ENCODE data around the gene PADI2. TPM values are rescaled to one million over a fixed set of nuclear protein-coding genes. Genes with fewer than 3 reads are reported as not detected.

PADI2 gene
- total RNA-seq, 2 donors from 2014 or later = 177 to 211 TPM

DNA sequence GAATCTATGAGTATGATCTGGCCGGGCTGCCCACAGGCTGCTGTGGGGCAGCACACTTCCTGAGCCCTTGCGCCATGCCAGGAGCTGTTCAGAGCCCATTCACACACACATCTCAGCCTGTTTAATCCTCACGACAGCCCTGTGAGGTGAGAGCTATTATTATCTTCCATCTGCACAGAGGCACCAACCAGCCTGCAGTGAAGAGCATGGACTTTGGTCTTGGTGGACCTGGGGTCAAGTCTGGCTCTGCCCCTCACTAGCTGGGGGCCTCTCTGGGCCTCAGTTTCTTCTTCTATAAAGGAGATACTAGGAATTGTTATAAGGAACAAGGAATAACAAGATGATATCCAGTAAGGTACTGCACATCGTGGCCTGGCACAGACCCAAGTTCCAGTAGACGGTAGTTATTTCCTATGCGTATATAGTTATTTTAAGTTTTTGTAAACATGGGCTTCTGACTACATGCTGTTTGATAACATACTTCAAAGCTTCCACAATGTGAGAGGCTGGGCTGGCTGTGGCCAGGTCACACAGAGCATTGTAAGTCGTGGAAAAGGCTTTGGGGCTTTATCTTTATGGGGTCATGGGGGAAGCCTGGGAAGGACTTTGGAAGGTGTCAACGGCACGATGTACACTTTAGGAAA, 3.4 kb upstream of the PADI2 start:
- H3K4me1 ChIP-seq = peaks cover 4% of the 10 kb centered on the region
- intact Hi-C loops (cut with DNase I) = loop anchor here (5.0 kb wide), 1 partner anchor 60 kb away; no protein-coding TSS in a partner anchor
- H3K36me3 ChIP-seq = no peaks in the 10 kb centered on the region
- TF ChIP-seq, protein P1, sequence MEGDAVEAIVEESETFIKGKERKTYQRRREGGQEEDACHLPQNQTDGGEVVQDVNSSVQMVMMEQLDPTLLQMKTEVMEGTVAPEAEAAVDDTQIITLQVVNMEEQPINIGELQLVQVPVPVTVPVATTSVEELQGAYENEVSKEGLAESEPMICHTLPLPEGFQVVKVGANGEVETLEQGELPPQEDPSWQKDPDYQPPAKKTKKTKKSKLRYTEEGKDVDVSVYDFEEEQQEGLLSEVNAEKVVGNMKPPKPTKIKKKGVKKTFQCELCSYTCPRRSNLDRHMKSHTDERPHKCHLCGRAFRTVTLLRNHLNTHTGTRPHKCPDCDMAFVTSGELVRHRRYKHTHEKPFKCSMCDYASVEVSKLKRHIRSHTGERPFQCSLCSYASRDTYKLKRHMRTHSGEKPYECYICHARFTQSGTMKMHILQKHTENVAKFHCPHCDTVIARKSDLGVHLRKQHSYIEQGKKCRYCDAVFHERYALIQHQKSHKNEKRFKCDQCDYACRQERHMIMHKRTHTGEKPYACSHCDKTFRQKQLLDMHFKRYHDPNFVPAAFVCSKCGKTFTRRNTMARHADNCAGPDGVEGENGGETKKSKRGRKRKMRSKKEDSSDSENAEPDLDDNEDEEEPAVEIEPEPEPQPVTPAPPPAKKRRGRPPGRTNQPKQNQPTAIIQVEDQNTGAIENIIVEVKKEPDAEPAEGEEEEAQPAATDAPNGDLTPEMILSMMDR (IDR thresholded peaks at IDR 0.05) = no peak
- peak overlapping the region; percentile 9 for H3K27ac ChIP-seq
- no peak overlapping the region for H3K4me3 ChIP-seq
- H3K9ac ChIP-seq (ENCODE audit: low read depth in 2 of 2, low read length in 2 of 2) = peak overlapping the region in 1 of 2 donors; percentile 40
- peak; percentile 46 for DNase-seq
- H3K27me3 ChIP-seq = no peaks in the 10 kb centered on the region
- H3K9me3 ChIP-seq = no peaks in the 10 kb centered on the region

DNA sequence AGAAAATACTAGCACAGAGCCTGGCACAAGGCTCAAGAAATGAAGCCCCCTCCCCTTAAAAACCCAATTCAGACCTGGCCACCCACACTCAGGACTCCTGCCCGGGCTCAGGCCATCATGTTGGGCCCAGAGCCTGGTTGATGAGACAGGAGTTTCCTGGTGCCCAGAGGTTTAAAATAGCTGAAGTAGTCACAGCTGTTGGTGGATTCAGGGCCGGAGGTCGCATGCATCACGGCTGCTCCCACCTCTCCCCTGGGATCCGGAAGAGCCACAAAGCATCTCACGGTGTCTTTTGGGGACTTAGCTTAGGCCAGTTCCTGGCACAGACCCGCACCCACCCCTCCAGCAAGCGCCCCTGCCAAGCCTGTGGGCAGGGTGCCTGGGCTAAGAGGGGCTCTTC, 2.6 kb upstream of the PADI2 start:
- H3K36me3 ChIP-seq = no peaks in the 10 kb centered on the region
- H3K4me3 ChIP-seq = no peak overlapping the region
- H3K9ac ChIP-seq (ENCODE audit: low read depth in 2 of 2, low read length in 2 of 2) = peak overlapping the region in 1 of 2 donors; percentile 61
- intact Hi-C loops (cut with DNase I) = loop anchor here (5.0 kb wide), 1 partner anchor 60 kb away; no protein-coding TSS in a partner anchor
- H3K27ac ChIP-seq = no peak overlapping the region
- no peaks in the 10 kb centered on the region for H3K9me3 ChIP-seq
- H3K4me1 ChIP-seq = peaks cover 4% of the 10 kb centered on the region
- TF ChIP-seq, protein P1 (IDR thresholded peaks at IDR 0.05) = no peak
- DNase-seq = no peak
- no peaks in the 10 kb centered on the region for H3K27me3 ChIP-seq

DNA sequence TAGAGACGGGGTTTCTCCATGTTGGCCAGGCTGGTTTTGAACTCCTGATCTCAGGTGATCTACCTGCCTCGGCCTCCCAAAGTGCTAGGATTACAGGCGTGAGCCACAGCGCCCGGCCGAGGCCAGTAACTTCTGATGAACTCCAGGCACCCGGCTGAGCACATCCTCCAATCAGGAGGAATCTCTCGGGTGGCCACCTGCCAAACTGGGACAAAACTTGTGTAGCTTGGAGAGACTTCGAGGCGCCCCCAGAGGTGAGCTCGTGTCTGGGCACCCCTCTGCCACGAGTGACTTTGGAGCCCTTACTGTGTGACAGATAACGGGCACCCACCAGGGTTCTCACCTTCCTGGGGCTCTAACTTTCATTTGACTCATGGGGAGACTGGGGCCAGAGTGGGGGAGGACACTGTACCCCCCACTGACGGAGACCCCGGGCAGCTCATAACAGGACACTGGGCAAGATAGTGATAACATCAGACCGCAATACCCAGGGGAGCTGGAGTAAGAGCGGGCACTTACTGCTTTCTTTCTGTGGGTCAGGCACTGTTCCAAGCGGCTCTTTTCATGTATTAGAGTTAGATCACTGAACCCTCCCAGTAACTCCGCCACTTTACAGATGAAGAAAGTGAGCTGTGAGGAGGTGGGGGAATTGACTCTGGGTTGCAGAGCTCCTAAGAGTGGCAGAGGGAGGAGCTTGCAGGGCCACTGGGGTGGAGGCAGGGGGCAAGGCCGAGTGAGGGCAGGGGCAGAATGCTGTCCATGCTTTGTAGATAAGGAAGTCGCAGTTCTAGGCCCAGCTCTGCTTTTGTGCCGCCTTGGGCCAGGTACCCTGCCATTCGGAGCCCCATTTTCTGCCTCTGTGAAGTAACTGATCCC, 1.9 kb upstream of the PADI2 start:
- Histone ChIP-seq H3K27me3 (no peaks in the 10 kb centered on the region), H3K4me1 (peaks cover 4% of the 10 kb centered on the region), H3K9me3 (no peaks in the 10 kb centered on the region), H3K36me3 (no peaks in the 10 kb centered on the region), H3K9ac (ENCODE audit: low read depth in 2 of 2, low read length in 2 of 2) (peak overlapping the region in 1 of 2 donors; percentile 61), H3K27ac (no peak overlapping the region), H3K4me3 (no peak overlapping the region)
- TF ChIP-seq, protein P1 (IDR thresholded peaks at IDR 0.05) = no peak
- no peak for DNase-seq
- intact Hi-C loops (cut with DNase I) = loop anchor here (5.0 kb wide), 1 partner anchor 59 kb away; no protein-coding TSS in a partner anchor

DNA sequence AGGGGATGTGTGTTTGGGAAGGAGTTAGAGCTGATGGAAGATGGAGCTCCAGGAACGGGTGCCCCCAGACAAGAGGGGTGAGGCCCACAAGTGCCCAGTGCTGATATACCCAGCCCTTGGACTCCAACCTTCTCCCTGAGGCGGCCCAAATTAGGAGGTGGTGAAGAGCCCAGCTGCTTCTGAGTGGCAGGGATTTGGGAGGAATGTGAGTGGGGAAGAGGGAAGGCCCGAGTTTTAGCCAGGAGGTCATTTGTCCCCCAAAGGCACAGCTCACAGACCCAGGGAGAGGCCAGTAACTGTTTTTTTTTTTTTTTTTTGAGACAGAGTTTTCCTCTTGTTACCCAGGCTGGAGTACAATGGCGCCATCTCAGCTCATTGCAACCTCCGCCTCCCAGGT, 1.2 kb upstream of the PADI2 start:
- H3K4me1 ChIP-seq = peaks cover 4% of the 10 kb centered on the region
- H3K9me3 ChIP-seq = no peaks in the 10 kb centered on the region
- TF ChIP-seq, protein P1 (IDR thresholded peaks at IDR 0.05) = no peak
- H3K9ac ChIP-seq (ENCODE audit: low read depth in 2 of 2, low read length in 2 of 2) = no peak overlapping the region
- no peak overlapping the region for H3K4me3 ChIP-seq
- no peak overlapping the region for H3K27ac ChIP-seq
- DNase-seq = no peak
- intact Hi-C loops (cut with DNase I) = loop anchor here (5.0 kb wide), 1 partner anchor 58 kb away; no protein-coding TSS in a partner anchor
- no peaks in the 10 kb centered on the region for H3K36me3 ChIP-seq
- no peaks in the 10 kb centered on the region for H3K27me3 ChIP-seq

DNA sequence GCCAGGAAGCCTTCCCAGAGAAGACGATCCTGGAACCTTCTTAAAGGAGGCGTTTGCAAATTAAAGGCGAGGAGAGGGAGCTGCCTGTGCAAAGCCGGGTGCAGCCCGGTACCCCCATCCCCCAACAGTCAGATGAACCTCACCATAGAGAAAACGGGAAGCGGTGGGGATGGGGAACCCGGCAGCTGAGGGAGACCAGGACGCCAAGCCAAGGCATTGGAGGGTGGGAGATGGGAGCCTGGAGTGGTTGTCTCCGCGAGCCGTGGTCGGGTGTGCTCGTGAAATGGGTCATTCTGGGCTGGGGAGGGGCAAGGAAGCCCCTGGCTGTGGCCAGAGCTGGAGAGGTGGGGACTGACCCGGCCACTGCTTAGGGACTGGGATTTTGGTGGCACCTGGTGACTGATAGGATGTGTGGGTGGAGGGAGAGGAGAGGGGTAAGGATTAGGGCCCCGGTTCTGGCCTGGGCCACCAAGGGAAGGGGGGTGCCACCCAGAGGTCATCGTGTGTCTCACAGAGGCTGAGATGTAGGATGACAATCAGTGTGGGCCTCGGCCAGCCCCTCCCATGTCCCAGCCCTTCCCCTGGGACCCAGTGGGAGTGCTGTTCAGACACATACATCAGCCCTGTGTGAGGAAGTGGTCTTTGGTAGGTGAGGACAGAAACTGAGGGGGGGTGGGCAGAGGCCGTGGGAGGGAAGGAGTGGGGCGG, 676 bp upstream of the PADI2 start:
- Histone ChIP-seq H3K36me3 (no peaks in the 10 kb centered on the region), H3K4me3 (peak overlapping the region; percentile 47), H3K27me3 (no peaks in the 10 kb centered on the region), H3K9me3 (no peaks in the 10 kb centered on the region), H3K4me1 (peaks cover 4% of the 10 kb centered on the region), H3K27ac (no peak overlapping the region), H3K9ac (ENCODE audit: low read depth in 2 of 2, low read length in 2 of 2) (peak overlapping the region in 1 of 2 donors; percentile 99)
- no peak for DNase-seq
- TF ChIP-seq, protein P1 (IDR thresholded peaks at IDR 0.05) = no peak
- intact Hi-C loops (cut with DNase I) = loop anchor here (5.0 kb wide), 1 partner anchor 58 kb away; no protein-coding TSS in a partner anchor

Measured in colonic mucosa (tissue), 4 donors.